ENCODE results near the gene TRABD2B. TPM values are rescaled to one million over a fixed set of nuclear protein-coding genes. Genes with fewer than 3 reads are reported as not detected.

TRABD2B gene
- total RNA-seq, 1 donor from 2014 or later: 0.92 TPM

DNA sequence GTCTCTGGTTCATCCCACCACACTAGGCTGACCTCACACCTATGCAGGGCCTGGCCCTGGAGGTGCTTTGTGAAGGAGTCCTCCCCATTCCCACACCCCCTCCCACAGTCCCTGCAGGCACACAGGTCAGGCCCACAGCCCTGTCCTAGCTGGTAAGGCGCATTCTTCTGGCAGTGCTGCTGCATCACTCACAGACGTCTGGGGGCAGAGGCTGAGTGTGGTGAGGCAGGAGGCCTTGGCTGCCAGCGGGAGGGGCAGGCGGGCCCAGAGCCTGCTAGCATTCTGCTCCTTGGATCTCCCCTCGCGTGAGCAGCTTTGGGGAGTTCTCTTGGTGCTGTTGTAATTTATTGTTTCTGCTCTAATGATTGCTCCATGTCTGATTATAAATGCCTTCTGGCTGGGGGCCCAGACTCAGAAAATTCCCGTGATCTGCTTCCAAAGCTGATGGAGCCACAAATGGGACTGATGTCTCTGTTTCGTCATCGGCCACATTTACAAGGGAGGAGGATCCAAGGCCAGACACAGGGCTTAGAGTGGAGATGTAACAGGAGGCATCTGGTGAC, 62.9 kb downstream of the TRABD2B start:
- DNase-seq (ENCODE audit: low read depth): peak; percentile 71
- no peaks in the 10 kb centered on the region for H3K36me3 ChIP-seq (ENCODE audit: control insufficient read depth, insufficient read depth, low read length)
- no peak overlapping the region for H3K4me3 ChIP-seq (ENCODE audit: low read depth, low read length)
- TF ChIP-seq CTCF (IDR thresholded peaks at IDR 0.05; ENCODE audit: insufficient read depth, low read length, poor library complexity, severe bottlenecking): no peak
- no peaks in the 10 kb centered on the region for H3K27me3 ChIP-seq (ENCODE audit: control insufficient read depth, insufficient read depth, low read length)

- TF ChIP-seq CTCF (IDR thresholded peaks at IDR 0.05; ENCODE audit: insufficient read depth, low read length, poor library complexity, severe bottlenecking): no peak
- Histone ChIP-seq H3K36me3 (ENCODE audit: control insufficient read depth, insufficient read depth, low read length) (no peaks in the 10 kb centered on the region), H3K4me3 (ENCODE audit: low read depth, low read length) (no peak overlapping the region), H3K27me3 (ENCODE audit: control insufficient read depth, insufficient read depth, low read length) (no peaks in the 10 kb centered on the region)
- DNase-seq (ENCODE audit: low read depth): no peak
Observed at GRCh38 chr1:47932743-47933142, 64.4 kb downstream of the TRABD2B start.

DNA sequence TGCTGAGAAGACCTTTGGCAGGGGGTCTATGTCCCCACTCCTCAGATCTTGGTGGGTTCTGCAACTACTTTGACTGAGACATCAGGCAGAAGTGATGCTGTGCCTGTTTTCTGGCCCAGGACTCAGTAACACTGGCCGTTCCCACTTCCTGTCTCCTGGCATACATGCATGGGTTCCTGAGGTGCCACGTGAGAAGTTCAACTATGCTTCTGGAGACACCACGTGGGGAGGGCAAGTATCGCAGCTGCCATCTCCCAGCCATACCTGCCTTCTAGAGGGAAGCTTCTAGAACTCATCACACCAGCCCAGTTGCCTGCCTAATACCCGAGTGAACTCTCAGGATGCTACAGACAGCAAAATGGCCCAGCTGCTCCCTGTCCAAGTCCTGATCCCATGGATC, 65.8 kb downstream of the TRABD2B start:
- H3K36me3 ChIP-seq (ENCODE audit: control insufficient read depth, insufficient read depth, low read length): no peaks in the 10 kb centered on the region
- no peak for DNase-seq (ENCODE audit: low read depth)
- no peak for TF ChIP-seq CTCF (IDR thresholded peaks at IDR 0.05; ENCODE audit: insufficient read depth, low read length, poor library complexity, severe bottlenecking)
- no peaks in the 10 kb centered on the region for H3K27me3 ChIP-seq (ENCODE audit: control insufficient read depth, insufficient read depth, low read length)
- no peak overlapping the region for H3K4me3 ChIP-seq (ENCODE audit: low read depth, low read length)

- no peak for DNase-seq (ENCODE audit: low read depth)
- no peaks in the 10 kb centered on the region for H3K36me3 ChIP-seq (ENCODE audit: control insufficient read depth, insufficient read depth, low read length)
- H3K4me3 ChIP-seq (ENCODE audit: low read depth, low read length): no peak overlapping the region
- no peaks in the 10 kb centered on the region for H3K27me3 ChIP-seq (ENCODE audit: control insufficient read depth, insufficient read depth, low read length)
- TF ChIP-seq CTCF (IDR thresholded peaks at IDR 0.05; ENCODE audit: insufficient read depth, low read length, poor library complexity, severe bottlenecking): no peak
Observed at GRCh38 chr1:47930210-47930840, 66.9 kb downstream of the TRABD2B start.

DNA sequence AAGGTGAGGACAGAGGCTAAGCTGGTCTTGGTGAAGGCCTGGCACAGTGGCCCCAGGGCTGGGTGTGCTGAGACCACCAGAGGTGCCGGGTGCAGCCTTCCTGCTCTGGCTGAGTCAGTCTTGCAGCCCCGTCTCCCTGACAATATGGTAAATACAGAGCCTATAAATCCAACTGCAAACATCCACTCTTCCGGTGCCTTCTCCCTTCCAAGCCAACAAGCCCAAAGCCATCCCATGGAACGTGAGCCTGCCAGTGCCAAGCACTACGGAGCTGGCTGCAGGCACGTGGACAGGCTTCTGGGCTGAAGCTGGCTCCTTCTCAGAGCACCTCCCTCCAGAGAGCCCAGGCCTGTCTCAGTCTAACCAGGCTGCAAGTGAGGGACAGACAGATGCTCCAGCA, 70.0 kb downstream of the TRABD2B start:
- H3K36me3 ChIP-seq (ENCODE audit: control insufficient read depth, insufficient read depth, low read length): no peaks in the 10 kb centered on the region
- DNase-seq (ENCODE audit: low read depth): no peak
- no peak for TF ChIP-seq CTCF (IDR thresholded peaks at IDR 0.05; ENCODE audit: insufficient read depth, low read length, poor library complexity, severe bottlenecking)
- H3K27me3 ChIP-seq (ENCODE audit: control insufficient read depth, insufficient read depth, low read length): no peaks in the 10 kb centered on the region
- H3K4me3 ChIP-seq (ENCODE audit: low read depth, low read length): no peak overlapping the region

Data from kidney epithelial cell (primary cell).